Forelimb muscle (tissue), 1 donor: Measurements from ENCODE around the gene WDR90. TPM values are rescaled to one million over a fixed set of nuclear protein-coding genes. Genes with fewer than 3 reads are reported as not detected.

Source experiments
- DNase-seq: peaks from one replicate; pipeline ENCODE4 v3.0.0-alpha.2; 2013; ENCODE audit warnings: low read depth
- polyA plus RNA-seq: library from polyadenylated mRNA; unstranded; fragments of 120-200 nt; gene quantifications from one replicate; pipeline ENCODE4 v1.2.1, GENCODE V29; 2013; ENCODE audit not compliant: insufficient read length

Gene WDR90
- polyA plus RNA-seq, 1 donor = 17.9 TPM

DNA sequence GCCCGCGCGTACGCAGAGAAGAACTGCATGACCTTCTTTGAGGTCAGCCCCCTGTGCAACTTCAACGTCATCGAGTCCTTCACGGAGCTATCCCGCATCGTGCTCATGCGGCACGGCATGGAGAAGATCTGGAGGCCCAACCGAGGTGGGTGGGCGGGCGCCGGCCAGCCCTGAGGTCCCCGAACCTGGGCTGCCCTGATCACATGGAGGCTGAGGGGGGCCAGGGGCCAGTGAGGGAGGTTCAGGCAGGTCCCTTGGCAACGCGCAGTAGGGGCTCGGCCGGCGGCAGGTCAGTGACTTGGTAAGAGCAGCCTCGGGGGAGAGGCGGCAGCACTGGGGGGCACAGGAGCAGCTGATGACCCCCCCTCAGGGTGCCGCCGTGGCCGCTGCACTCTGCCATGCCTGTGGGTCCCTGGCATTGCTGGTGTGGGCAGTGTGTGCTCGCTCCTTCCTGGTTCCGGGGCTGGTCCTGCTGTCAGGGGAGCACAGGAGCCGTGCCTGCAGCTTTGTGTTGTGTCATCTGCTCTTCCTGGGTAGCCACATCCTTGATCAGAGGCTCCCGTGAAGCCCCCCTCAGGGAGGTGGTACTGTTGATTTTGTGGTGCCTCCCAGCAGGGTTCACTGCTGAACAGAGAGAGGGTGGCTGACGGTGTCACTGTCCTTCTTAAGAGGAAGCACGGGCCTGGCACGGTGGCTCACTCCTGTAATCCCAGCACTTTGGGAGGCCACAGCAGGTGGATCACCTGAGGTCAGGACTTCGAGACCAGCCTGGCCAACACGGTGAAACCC lies 23.0 kb upstream of the WDR90 start:
- no peak for DNase-seq

- DNase-seq = no peak
Observed at GRCh38 chr16:626787-627453, 22.2 kb upstream of the WDR90 start.

DNA sequence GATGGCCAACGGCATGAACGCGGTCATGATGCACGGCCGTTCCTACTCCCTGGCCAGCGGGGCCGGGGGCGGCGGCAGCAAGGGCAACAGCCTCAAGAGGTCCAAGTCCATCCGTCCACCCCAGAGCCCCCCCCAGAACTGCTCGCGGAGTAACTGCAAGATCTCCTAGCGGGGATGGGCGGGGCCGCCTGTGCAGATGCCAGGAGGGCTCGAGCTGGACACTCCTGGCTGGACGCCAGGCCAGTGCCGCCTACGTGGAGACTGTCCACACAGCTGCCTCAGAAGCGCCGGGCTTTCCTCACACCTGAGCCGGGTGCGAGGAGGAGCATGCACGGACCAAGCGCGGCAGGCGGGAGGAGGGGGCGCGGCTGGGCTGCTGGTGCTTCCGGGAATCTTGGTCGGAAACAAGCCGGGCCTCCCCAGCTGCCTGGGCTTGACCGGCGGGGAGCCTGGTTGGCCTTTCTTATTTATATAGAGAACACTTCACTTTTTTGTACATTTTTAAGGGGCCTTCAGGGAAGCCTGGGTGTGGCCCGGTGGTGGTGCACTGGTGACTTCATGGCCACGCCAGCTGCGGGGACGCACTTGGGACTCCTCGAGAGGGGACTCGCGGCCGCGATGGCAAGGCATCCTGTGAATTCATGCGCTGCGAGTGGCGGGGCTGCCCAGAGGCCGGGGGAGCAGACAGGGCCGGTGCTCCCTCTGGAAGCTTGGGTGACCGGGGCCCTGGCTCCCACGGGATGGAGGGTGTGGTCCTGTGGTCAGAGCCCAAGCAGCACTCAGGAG lies 21.5 kb upstream of the WDR90 start:
- no peak for DNase-seq

GRCh38 chr16:628321-629061 lies 20.7 kb upstream of the WDR90 start:
- DNase-seq = no peak

DNA sequence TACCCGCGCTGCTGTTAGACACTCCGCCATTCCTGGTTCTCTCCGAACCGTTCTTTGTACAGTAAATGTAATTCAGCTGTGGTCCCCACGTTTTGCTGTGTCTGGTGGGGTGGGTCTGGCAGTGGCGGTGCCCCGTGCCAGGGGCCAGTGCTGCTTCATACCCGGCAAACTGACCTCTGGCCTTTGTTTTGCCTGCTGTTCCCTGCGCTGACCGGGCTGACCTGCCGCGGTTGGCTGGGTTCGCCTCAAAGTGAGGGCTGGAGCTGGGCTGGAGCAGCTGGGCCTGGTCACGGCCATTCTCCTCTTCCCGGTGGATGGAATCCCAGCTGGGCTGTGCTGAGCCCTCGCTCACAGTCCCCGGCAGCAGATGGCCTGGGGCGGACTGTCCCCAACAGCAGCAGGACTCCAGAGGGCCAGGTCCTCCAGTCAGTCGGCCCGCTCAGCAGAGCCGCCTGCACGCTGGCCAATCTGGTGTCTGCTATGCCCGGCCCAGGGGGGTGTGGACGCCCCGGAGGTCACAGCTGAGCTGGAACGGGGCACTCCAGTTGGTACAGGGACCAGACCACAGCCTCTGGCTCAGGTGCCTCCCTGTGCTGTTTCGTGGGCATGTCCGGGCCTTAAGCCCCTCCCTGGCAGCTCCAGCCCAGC lies 19.9 kb upstream of the WDR90 start:
- DNase-seq = no peak

- DNase-seq = no peak
Observed at GRCh38 chr16:629833-630248, 19.3 kb upstream of the WDR90 start.

DNA sequence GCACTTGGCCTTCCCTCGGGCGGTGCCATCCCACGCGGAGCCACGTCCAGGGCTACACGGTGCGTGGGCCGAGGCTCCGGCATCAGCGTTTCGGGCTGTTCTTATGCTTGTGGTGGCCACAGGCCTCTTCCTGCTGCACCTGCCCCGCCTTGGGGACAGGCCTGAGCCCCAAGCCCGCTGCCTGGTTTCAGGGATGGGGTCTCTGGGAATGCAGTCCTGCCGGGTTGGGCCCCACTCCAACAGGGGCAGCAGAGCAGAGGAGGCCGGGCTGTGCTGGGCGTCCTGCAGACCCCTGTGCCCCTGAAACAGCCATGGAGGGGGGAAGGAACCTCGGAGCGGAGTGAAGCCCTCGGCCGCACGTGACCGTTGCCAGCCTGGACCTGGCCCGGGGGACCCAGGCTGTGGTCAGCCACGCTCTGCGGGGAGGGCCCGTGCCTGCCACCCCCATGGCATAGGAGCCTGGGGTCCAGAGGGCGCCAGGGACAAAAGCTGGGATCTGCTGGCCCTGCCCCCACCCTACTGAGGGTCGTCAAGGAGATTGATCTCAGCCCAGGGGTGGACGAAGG lies 18.8 kb upstream of the WDR90 start:
- no peak for DNase-seq

DNA sequence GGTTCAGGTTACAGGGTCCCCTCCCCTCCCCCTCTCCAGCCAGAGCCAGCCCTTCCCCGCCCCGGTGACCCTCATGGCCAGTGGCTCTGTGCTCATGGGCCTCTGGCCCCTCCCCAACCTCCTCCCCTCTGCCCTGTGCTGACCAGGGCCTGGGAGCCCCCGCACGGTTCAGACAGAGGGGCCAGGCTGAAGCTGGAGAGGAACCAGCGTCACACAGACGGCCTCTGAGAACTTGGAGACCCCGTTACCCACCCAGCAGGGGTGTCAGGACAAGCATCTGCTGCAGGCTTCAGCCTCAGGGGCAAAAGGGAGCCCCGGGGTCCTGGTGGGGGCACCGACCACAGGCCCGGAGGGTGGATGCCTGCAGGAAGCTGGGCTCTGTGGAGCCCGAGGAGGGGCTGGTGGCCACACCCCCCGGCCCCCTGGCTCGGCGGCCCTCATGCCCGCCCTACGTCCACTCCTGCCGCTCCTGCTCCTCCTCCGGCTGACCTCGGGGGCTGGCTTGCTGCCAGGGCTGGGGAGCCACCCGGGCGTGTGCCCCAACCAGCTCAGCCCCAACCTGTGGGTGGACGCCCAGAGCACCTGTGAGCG lies 18.3 kb upstream of the WDR90 start, which contains the start of gene WFIKKN1:
TSS of gene WFIKKN1 (plus strand) at position 171 of the 591 bp plus-strand sequence. CDS start at position 440, 269 bp downstream.
- DNase-seq = no peak

- DNase-seq = no peak
Observed at GRCh38 chr16:631808-632358, 17.3 kb upstream of the WDR90 start.

- no peak for DNase-seq
Observed at GRCh38 chr16:632486-633335, 16.5 kb upstream of the WDR90 start.

DNA sequence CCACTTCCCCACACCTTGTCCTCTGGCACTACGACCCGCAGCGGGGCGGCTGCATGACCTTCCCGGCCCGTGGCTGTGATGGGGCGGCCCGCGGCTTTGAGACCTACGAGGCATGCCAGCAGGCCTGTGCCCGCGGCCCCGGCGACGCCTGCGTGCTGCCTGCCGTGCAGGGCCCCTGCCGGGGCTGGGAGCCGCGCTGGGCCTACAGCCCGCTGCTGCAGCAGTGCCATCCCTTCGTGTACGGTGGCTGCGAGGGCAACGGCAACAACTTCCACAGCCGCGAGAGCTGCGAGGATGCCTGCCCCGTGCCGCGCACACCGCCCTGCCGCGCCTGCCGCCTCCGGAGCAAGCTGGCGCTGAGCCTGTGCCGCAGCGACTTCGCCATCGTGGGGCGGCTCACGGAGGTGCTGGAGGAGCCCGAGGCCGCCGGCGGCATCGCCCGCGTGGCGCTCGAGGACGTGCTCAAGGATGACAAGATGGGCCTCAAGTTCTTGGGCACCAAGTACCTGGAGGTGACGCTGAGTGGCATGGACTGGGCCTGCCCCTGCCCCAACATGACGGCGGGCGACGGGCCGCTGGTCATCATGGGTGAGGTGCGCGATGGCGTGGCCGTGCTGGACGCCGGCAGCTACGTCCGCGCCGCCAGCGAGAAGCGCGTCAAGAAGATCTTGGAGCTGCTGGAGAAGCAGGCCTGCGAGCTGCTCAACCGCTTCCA lies 15.7 kb upstream of the WDR90 start:
- DNase-seq = no peak

DNA sequence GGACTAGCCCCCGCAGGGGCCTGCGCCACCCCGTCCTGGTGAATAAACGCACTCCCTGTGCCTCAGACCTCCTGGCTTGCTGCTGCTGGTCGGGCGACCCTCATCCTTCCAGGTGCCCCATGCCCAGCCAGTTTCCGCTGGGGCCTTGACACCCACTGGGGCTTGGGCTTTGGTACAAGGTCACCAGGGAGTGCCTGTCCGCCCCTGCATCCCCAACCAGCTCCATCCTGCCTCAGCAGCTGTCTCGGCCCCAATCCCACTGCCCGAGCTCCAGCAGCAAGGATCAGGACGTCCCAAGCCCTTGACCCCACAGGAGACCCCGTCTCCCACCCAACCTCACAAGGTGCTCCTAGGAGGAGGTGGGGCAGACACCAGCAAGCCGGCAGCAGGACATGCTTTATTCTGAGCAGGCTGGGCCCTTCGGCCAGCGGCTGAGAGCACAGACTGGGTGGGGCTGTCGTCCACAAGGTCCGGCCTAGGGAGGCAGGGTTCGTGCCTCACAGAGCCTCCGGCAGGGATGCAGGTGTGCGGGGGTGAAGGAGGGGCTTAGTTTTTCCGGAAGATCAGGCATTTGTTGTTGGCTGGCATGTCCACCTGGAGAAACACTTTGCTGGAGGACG lies 15.0 kb upstream of the WDR90 start:
- no peak for DNase-seq

GRCh38 chr16:634996-635395 lies 14.2 kb upstream of the WDR90 start:
- no peak for DNase-seq

- DNase-seq = no peak
Observed at GRCh38 chr16:635573-636205, 13.5 kb upstream of the WDR90 start.

- DNase-seq = peak; percentile 87
Observed at GRCh38 chr16:636206-637080, 12.7 kb upstream of the WDR90 start, which contains the start of gene METTL26. Gene METTL26 (minus strand): TSS chr16:636305. CDS start chr16:636290, 15 bp downstream.
